ENCODE data around the gene SNX9.

SNX9 gene

DNA sequence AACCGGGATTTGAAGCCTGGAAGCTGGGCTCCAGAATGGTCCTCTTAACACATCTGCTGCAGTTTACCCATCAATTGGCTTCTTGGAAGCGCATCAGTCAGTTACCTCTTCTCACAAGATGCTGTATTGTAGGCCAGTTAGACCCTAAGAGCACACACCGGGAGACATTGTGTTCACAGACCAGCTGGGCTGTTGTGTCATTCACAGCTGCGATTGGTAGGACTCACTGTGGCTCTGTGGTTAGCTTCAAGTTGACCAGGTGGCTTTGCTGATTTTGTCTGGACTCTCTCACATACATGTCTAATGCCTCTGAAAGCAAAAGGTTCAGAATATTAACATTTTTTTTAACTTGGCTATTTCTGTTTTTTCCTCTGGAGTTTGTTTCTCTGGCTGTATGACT lies 64.8 kb downstream of the SNX9 start:
- Histone ChIP-seq H3K9ac (ENCODE audit: low read length) (no peak overlapping the region), H4K91ac (ENCODE audit: low read length) (no peak overlapping the region), H2BK120ac (ENCODE audit: low read depth, low read length) (no peak overlapping the region), H3K4me2 (ENCODE audit: low read length, poor library complexity, severe bottlenecking) (no peak overlapping the region), H3K4me1 (ENCODE audit: control insufficient read depth, insufficient read depth, low read depth, low read length) (peaks cover 2% of the 10 kb centered on the region), H2BK12ac (ENCODE audit: low read length in 2 of 2) (no peak overlapping the region), H2BK5ac (ENCODE audit: low read depth, low read length, poor library complexity, severe bottlenecking) (no peak overlapping the region), H3K27ac (ENCODE audit: low read length, poor library complexity, severe bottlenecking) (no peak overlapping the region), H4K8ac (ENCODE audit: low read length) (no peak overlapping the region), H2BK15ac (ENCODE audit: low read depth, poor library complexity, severe bottlenecking) (no peak overlapping the region), H2AFZ (ENCODE audit: low read depth, low read length) (no peak overlapping the region), H3K23ac (ENCODE audit: low read length in 2 of 2) (no peak overlapping the region), H3K36me3 (ENCODE audit: control insufficient read depth in 1 of 2, insufficient read depth in 2 of 2, low read depth in 1 of 2, low read length in 2 of 2) (peaks cover 14 to 97% of the 10 kb centered on the region in 2 experiments), H3K9me3 (ENCODE audit: control insufficient read depth, low read length) (no peaks in the 10 kb centered on the region), H2AK5ac (ENCODE audit: low read length, severe bottlenecking) (no peak overlapping the region), H3K79me1 (replicated peaks; ENCODE audit: low read length, poor library complexity, severe bottlenecking) (peaks cover 39% of the 10 kb centered on the region), H3K18ac (ENCODE audit: low read depth in 1 of 2, low read length in 2 of 2) (no peak overlapping the region), H3K27me3 (ENCODE audit: control insufficient read depth in 1 of 2, insufficient read depth in 1 of 2, low read length in 2 of 2) (no peaks in the 10 kb centered on the region), H3K14ac (ENCODE audit: low read length in 2 of 2) (no peak overlapping the region), H3K4me3 (ENCODE audit: insufficient read depth in 1 of 2, low read depth in 1 of 2, low read length in 2 of 2) (no peak overlapping the region), H3K4ac (ENCODE audit: low read depth in 1 of 2, low read length in 2 of 2) (no peak overlapping the region)
- DNase-seq, result no peak
- WGBS, result 96% methylated on average over 4 of the region's 4 CpGs

DNA sequence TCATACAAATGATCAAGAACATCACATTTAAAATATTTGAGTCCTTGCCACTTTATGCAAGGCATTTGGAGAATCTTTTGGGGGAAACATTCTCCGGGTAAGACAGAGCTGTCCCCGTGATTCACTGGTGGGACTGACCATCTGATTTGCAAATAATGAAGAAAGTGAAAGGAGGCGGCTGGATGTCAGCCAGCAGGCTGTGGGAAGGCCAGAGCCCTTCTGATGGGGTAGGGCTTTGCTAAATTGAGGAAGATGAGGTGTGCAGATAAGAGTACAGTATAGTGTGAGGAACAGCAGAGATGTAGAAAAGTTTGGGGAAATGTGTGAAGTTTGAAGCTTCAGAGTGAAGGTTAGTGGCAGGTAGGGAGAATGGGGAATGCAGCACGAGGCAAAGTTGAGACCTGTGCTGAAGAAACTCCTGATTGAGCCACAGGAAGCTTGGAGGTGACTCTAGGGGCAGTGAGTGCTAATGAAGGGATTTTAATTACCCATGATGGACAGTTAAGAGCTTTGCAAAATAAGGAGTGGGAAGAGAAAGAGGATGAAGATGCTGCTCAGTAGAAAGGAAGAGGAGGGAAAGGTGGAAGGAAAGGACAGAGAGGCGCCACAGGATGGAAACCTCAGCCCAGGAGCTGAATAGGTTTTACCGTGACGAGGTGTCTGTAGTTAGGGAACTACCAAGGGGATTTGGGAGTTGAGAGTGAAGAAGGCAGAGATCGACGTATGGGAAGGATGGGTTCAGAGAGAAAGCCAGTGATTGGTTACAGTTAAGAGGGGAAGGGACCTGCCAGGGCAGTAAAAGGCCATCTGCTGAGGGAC lies 68.7 kb downstream of the SNX9 start:
- no peak for DNase-seq
- Histone ChIP-seq H3K18ac (ENCODE audit: low read depth in 1 of 2, low read length in 2 of 2) (no peak overlapping the region), H3K9me3 (ENCODE audit: control insufficient read depth, low read length) (no peaks in the 10 kb centered on the region), H3K4me2 (ENCODE audit: low read length, poor library complexity, severe bottlenecking) (no peak overlapping the region), H4K8ac (ENCODE audit: low read length) (no peak overlapping the region), H3K4me1 (ENCODE audit: control insufficient read depth, insufficient read depth, low read depth, low read length) (no peaks in the 10 kb centered on the region), H4K91ac (ENCODE audit: low read length) (no peak overlapping the region), H3K27ac (ENCODE audit: low read length, poor library complexity, severe bottlenecking) (no peak overlapping the region), H3K9ac (ENCODE audit: low read length) (no peak overlapping the region), H3K27me3 (ENCODE audit: control insufficient read depth in 1 of 2, insufficient read depth in 1 of 2, low read length in 2 of 2) (no peaks in the 10 kb centered on the region), H2AFZ (ENCODE audit: low read depth, low read length) (no peak overlapping the region), H3K23ac (ENCODE audit: low read length in 2 of 2) (no peak overlapping the region), H2BK5ac (ENCODE audit: low read depth, low read length, poor library complexity, severe bottlenecking) (no peak overlapping the region), H2BK120ac (ENCODE audit: low read depth, low read length) (no peak overlapping the region), H2AK5ac (ENCODE audit: low read length, severe bottlenecking) (no peak overlapping the region), H2BK15ac (ENCODE audit: low read depth, poor library complexity, severe bottlenecking) (no peak overlapping the region), H3K79me1 (replicated peaks; ENCODE audit: low read length, poor library complexity, severe bottlenecking) (peaks cover 36% of the 10 kb centered on the region), H3K36me3 (ENCODE audit: control insufficient read depth in 1 of 2, insufficient read depth in 2 of 2, low read depth in 1 of 2, low read length in 2 of 2) (peaks cover 11 to 93% of the 10 kb centered on the region in 2 experiments), H3K4me3 (ENCODE audit: insufficient read depth in 1 of 2, low read depth in 1 of 2, low read length in 2 of 2) (no peak overlapping the region), H3K14ac (ENCODE audit: low read length in 2 of 2) (no peak overlapping the region), H2BK12ac (ENCODE audit: low read length in 2 of 2) (no peak overlapping the region), H3K4ac (ENCODE audit: low read depth in 1 of 2, low read length in 2 of 2) (no peak overlapping the region)
- WGBS, result 95% methylated on average over 9 of the region's 9 CpGs

DNA sequence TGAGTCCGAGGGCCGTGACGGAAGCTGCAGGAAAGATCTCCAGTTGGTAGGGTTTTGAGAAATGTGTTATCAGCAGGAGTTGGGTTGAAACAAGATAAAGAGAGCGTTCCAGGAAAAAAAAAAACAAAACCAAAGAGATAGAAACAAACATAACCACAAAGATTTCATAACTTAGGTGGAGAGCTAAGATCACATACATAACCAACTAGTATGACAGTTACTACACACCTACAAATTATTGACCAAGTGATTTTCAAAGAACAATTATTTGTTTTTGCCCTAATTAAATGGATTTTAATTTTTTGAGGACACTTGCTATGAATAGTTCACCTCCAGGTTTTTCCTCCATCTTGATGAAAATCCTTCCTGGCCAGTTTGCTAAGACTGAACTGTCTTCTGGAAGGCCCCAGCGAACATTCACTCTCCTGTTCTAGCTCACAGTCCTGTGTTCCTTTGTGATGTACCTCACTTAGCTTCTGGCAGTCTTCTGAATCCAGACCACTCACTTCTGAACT lies 69.4 kb downstream of the SNX9 start:
- Histone ChIP-seq H2AFZ (ENCODE audit: low read depth, low read length) (no peak overlapping the region), H2BK15ac (ENCODE audit: low read depth, poor library complexity, severe bottlenecking) (no peak overlapping the region), H3K9me3 (ENCODE audit: control insufficient read depth, low read length) (no peaks in the 10 kb centered on the region), H2BK120ac (ENCODE audit: low read depth, low read length) (no peak overlapping the region), H3K14ac (ENCODE audit: low read length in 2 of 2) (no peak overlapping the region), H3K27ac (ENCODE audit: low read length, poor library complexity, severe bottlenecking) (no peak overlapping the region), H3K18ac (ENCODE audit: low read depth in 1 of 2, low read length in 2 of 2) (no peak overlapping the region), H4K8ac (ENCODE audit: low read length) (no peak overlapping the region), H3K79me1 (replicated peaks; ENCODE audit: low read length, poor library complexity, severe bottlenecking) (peaks cover 34% of the 10 kb centered on the region), H3K4me2 (ENCODE audit: low read length, poor library complexity, severe bottlenecking) (no peak overlapping the region), H3K4me3 (ENCODE audit: insufficient read depth in 1 of 2, low read depth in 1 of 2, low read length in 2 of 2) (no peak overlapping the region), H3K23ac (ENCODE audit: low read length in 2 of 2) (no peak overlapping the region), H2BK5ac (ENCODE audit: low read depth, low read length, poor library complexity, severe bottlenecking) (no peak overlapping the region), H2BK12ac (ENCODE audit: low read length in 2 of 2) (no peak overlapping the region), H3K27me3 (ENCODE audit: control insufficient read depth in 1 of 2, insufficient read depth in 1 of 2, low read length in 2 of 2) (no peaks in the 10 kb centered on the region), H3K4ac (ENCODE audit: low read depth in 1 of 2, low read length in 2 of 2) (no peak overlapping the region), H3K36me3 (ENCODE audit: control insufficient read depth in 1 of 2, insufficient read depth in 2 of 2, low read depth in 1 of 2, low read length in 2 of 2) (peaks cover 15 to 93% of the 10 kb centered on the region in 2 experiments), H4K91ac (ENCODE audit: low read length) (no peak overlapping the region), H3K9ac (ENCODE audit: low read length) (no peak overlapping the region), H3K4me1 (ENCODE audit: control insufficient read depth, insufficient read depth, low read depth, low read length) (peaks cover 2% of the 10 kb centered on the region), H2AK5ac (ENCODE audit: low read length, severe bottlenecking) (no peak overlapping the region)
- 94% methylated on average over 4 of the region's 5 CpGs for WGBS
- no peak for DNase-seq

DNA sequence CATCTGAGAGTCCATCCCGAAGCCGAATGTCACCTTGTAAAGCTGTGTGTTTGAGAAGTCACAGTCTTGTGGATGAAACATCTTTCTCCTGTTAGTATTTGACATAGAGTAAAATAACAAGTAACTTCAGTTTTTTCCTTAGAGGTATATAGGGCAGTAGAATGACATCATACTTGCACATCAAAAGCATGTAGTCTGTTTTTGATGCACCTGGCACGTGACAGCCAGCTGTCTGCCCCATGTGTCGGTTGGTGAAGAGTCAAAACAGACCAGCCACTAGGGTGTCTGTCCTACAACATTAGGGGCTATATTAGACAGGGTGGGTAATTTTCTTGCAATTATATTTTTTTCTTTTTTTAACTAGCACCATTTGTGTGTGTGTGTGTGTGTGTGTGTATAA lies 70.2 kb downstream of the SNX9 start:
- Histone ChIP-seq H2AK5ac (ENCODE audit: low read length, severe bottlenecking) (no peak overlapping the region), H3K27ac (ENCODE audit: low read length, poor library complexity, severe bottlenecking) (no peak overlapping the region), H2BK120ac (ENCODE audit: low read depth, low read length) (no peak overlapping the region), H4K8ac (ENCODE audit: low read length) (no peak overlapping the region), H3K4ac (ENCODE audit: low read depth in 1 of 2, low read length in 2 of 2) (no peak overlapping the region), H3K4me2 (ENCODE audit: low read length, poor library complexity, severe bottlenecking) (no peak overlapping the region), H3K27me3 (ENCODE audit: control insufficient read depth in 1 of 2, insufficient read depth in 1 of 2, low read length in 2 of 2) (no peaks in the 10 kb centered on the region), H2BK5ac (ENCODE audit: low read depth, low read length, poor library complexity, severe bottlenecking) (no peak overlapping the region), H3K14ac (ENCODE audit: low read length in 2 of 2) (no peak overlapping the region), H3K9me3 (ENCODE audit: control insufficient read depth, low read length) (no peaks in the 10 kb centered on the region), H3K9ac (ENCODE audit: low read length) (no peak overlapping the region), H3K23ac (ENCODE audit: low read length in 2 of 2) (no peak overlapping the region), H3K18ac (ENCODE audit: low read depth in 1 of 2, low read length in 2 of 2) (no peak overlapping the region), H2BK12ac (ENCODE audit: low read length in 2 of 2) (no peak overlapping the region), H2BK15ac (ENCODE audit: low read depth, poor library complexity, severe bottlenecking) (no peak overlapping the region), H3K36me3 (ENCODE audit: control insufficient read depth in 1 of 2, insufficient read depth in 2 of 2, low read depth in 1 of 2, low read length in 2 of 2) (peaks cover 17 to 93% of the 10 kb centered on the region in 2 experiments), H2AFZ (ENCODE audit: low read depth, low read length) (no peak overlapping the region), H3K79me1 (replicated peaks; ENCODE audit: low read length, poor library complexity, severe bottlenecking) (peaks cover 34% of the 10 kb centered on the region), H4K91ac (ENCODE audit: low read length) (no peak overlapping the region), H3K4me1 (ENCODE audit: control insufficient read depth, insufficient read depth, low read depth, low read length) (peaks cover 2% of the 10 kb centered on the region), H3K4me3 (ENCODE audit: insufficient read depth in 1 of 2, low read depth in 1 of 2, low read length in 2 of 2) (no peak overlapping the region)
- WGBS, result 95% methylated on average over 4 of the region's 4 CpGs
- no peak for DNase-seq
